HG03469 (cell line): Measurements from ENCODE around the gene INA.

ENCODE experiments used
- ATAC-seq: cut with Tn5 transposase; IDR thresholded peaks from one replicate; pipeline ENCODE4 v1.9.1; 2021; ENCODE audit warnings: mild to moderate bottlenecking, moderate library complexity, moderate number of reproducible peaks; ENCODE audit not compliant: unreplicated experiment

Gene INA

DNA sequence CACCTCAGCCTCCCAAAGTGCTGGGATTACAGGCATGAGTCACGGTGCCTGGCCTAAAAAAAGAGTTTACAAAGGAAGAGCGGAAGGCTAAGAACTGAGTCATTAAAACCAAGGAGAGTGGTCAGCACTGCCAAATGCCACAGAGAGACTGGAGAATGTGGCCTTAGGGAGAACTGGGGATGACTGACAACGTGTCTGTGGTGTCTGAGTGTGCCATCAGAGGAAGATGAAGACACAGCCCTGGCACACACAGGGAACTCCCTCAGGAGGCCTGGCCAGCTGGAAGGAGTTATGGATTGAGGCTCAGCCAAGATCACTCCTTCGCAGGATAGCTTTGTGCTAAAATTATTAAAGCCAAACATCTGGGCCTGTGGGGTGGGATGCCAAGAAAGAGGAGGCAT is 3.9 kb upstream of the INA start:
- no peak for ATAC-seq

DNA sequence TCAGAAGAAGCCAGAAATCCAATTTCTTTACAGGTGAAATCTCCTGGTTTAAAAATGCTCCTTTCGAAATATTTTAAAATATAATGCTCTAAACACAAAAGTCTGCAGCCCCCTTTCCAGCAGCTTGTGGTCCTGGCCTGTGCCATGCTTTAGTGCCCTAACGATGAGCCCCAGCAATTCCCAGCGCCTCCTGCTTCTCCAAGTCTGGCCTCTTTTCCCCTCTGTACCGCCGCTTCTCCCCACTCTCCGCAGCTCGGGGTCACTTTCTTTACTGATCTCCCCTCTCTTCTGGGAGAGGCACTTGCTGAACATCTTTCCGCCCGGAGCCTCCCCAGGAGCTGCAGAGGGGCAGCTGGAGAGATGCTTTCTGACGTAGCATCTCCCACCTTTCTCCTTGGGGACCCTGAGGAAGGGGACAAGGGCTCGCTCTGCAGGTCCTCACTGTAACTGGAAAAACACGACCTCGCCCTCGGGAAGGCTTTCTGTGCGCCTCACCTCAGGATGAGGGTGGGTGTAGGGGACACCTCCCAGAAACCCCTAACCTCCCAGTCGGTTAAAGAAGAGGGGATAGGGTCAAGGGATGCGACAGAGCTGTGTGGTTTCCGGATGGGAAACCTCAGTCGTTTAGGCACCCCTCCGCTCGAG is 565 bp upstream of the INA start:
- no peak for ATAC-seq

DNA sequence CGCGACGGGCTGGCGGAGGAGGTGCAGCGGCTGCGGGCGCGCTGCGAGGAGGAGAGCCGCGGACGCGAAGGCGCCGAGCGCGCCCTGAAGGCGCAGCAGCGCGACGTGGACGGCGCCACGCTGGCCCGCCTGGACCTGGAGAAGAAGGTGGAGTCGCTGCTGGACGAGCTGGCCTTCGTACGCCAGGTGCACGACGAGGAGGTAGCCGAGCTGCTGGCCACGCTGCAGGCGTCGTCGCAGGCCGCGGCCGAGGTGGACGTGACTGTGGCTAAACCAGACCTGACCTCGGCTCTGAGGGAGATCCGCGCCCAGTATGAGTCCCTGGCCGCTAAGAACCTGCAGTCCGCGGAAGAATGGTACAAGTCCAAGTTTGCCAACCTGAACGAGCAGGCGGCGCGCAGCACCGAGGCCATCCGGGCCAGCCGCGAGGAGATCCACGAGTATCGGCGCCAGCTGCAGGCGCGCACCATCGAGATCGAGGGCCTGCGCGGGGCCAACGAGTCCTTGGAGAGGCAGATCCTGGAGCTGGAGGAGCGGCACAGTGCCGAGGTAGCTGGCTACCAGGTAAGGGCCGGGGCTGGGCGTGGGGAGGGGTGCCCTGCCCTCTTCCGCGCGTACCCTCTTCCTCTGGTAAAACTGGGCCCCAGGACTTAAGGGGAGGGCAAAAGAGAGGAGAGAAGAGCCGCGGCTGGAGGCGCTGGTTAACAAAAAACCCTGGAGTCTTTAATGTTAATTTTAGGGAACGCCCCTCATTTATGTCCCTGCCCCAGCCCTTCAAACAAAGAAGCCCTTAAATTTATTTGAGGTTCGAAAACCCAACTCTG is 987 bp downstream of the INA start:
- no peak for ATAC-seq

DNA sequence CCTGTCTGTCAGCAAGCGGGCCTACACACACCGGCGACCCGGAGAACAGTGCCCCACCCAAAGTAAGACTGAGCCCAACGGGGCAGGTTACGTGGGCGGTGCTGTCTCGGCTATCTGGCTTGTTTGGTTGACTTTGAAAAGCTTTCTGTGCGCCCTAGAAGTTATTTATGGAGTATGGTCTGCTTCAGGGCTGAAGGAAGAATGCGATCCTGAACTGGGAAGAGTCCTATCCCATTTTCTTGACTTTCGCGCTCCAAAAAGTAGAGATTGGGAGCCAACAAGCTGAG is 1.5 kb downstream of the INA start:
- no peak for ATAC-seq

DNA sequence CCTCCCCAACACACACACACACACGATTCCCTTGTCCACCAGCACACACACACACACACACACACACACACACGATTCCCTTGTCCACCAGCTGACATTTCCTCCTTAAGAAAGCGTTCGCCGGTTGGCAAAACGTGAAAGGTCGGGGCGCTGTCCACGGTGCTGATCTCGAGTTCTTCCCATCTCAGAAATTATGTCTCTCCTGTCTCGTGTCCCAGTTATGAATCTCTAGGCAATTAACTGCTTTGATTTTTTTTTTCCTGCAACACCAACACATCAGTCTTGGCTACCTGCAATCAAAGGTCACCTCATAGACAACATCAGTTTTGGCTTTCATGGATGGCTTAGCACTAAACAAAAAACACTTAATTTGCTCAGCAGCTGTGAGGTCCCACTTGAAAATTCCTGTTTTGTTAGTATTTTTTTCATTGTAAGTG is 1.9 kb downstream of the INA start:
- no peak for ATAC-seq

DNA sequence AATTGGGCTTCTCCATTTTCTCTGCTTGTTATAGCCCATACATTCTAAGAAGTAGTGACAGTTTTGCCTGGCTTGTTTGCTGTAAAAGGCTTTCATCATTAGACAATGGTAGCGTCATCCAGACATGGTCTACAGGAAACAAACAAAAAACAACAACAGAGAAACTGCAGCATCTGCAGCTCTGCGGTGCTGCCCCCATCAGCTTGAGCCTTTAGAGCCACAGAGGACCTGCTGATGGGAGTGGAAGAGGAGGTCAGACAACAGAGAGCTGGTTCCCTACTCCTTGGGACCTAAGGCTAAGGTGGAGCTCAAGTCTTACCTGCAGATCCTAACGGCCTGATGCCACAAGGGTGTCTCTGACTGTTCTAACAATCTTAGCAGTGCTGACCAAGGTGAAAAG is 3.1 kb downstream of the INA start:
- ATAC-seq = no peak

DNA sequence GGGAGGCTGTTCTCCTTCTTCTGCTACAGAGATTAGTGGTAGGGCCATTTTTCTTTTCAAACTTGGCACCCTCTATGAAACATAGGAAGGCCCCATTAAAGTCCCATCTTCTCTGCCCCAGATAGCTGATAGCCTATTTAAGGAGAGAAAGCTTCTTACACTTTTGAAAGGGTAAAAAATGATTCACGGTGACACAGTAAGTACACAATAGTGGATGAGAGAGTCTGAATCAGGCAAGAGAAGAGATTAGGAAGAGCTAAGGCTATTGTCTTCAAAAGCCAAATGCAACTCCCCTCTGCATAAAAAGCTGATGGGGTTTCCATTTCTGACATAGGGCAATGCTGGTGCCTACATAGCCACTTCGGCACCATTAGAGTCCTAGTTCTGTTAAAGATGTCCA is 3.6 kb downstream of the INA start:
- no peak for ATAC-seq

DNA sequence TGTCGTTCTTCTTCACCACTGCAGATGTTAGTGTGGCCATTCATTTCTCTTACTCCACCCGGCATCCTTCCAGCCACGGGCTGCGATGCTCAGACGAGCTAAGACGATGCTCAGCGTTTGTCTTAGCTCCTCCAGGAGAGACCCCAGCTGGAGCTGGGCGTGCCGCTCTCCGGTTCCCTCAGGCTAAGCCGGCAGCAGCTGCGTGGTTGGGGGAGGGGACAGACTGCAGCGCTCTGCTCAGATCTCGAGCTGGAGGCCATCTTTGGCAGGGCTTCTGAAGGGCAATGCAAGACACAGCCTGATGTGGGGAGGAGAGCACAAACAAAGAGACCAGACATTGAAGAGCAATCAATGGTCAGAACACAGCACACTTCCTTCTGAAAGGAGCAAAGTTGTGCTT is 4.8 kb downstream of the INA start:
- ATAC-seq = no peak

DNA sequence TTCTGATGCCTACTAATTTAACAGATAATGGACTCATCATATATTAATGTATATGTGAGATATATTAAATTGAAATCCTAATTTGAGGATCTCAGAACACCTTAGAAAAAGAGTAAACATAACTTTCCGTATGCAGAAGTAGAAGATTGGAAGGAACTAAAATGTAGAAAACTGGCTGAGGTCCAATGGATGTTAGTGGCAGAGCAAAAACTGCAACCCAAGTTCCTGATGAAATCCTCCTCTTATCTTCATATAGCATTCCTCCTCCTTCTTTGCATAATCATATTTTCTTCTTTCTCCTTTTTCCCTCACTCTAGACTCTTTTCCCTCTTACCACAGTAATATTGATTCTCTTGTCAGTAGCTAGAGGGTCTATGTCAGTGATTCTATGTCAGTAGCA is 6.0 kb downstream of the INA start:
- ATAC-seq = no peak

DNA sequence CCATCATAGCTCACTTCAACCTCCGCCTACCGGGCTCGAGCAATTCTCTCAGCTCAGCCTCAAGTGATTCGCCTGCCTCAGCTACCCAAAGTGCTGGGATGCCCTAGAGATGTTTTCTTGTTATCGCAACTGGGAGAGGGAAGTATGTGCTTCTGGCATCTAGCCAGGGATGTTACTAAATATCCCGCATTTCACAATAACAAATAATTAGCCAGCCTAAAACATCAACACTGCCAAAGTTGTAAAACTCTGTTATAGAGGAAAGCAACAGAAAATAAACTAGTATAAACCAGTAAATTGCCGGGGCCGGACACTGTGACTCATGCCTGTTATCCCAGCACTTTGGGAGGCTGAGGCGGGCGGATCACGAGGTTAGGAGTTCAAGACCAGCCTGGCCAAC is 7.2 kb downstream of the INA start:
- ATAC-seq = no peak

DNA sequence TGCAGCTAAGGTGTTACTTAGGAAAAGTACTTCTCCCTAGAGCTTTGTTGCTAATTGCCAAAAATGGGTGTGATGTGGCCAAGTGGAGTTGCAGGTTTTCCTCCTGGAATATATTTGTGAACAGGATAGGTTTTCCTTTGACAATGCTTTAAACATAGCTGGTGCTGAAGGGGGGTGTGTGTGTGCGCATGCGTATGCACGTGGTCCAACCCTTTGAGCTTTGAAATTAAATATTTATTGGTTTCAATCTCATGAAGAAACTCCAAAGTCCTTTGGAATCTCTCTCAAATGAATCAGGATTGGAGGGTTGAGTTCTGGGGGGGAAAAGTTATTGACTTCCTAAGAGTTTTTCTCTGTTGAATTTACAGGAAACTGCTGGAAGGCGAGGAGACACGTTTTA is 11.1 kb downstream of the INA start:
- ATAC-seq = no peak

DNA sequence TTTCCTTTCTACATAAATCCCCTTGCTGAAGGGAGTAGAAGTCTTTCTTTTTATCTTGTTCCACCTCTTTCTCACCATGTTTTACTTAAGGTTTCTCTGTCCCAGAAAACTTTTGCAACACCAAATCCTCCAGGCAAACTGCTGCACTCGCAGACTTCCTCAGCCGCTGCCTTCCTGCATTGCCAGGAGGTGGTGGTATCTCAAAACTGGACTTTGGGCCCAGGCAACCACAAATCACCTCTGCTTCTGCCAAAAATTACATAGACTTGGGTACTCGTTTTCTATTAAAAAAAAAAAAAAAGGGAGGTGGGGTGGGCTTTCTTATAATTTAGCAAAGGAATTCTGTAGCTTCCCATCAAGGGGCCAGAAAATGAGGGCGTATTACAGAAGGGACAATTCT is 14.7 kb downstream of the INA start:
- ATAC-seq = no peak

DNA sequence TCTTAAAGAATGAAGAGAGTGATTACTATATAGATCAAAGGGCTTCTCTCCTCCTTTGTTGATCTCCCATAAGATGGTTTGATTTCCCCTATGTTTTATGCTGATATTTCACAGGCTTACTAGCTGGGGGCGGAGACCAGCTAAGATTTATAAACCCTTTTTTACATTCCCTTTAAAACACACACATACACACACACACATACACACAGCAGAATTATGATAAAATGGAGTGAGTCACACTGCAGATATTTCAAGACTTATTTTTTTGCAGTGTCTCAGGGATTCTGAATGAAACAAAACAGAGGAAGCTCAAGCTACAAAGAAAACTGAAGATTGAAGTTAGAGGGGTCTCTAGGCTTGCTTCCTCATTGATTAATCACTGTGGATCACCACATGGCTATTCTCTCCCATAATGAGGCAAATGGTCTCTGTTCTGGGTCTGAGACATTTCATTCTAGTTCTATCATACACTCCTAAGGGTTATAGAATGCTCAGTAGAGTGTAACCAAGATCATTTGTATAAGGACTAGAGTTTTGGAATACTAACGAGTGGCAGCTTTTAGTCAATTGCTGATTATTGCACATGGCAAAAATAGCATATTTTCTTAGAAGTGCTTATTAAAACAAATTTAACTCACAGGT is 18.6 kb downstream of the INA start:
- ATAC-seq = no peak

DNA sequence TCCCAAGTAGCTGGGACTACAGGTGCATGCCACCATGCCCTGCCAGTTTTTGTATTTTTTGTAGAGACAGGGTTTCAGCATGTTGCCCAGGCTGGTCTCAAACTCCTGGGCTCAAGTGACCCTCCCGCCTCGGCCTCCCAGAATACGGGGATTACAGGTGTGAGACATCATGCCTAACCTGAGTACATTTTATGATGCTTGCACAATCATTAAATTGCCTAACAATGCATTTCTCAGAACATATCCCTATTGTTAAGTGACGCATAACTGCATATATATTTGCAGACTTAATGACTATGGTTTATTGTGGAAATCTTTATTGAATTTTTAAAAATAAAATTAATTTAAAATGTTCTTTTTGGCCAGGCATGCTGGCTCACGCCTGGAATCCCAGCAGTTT is 30.7 kb downstream of the INA start:
- ATAC-seq = no peak

DNA sequence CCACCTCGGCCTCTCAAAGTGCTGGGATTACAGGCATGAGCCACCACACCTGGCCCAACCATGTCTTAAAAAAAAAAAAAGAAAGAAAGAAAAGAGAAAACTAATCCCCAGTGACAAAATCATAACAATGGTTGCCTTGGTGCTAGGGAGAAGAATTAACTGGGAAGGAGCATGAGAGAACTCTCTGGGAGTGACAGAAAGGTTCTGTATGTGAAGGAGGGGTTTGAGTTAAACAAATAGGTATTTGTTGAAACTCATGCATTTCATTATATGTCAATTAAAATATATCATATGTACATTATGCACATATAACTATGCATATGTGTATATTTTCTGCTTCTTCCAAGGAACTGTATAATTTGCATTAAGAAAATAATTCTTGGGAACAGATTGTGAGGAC is 33.3 kb downstream of the INA start:
- ATAC-seq = no peak

DNA sequence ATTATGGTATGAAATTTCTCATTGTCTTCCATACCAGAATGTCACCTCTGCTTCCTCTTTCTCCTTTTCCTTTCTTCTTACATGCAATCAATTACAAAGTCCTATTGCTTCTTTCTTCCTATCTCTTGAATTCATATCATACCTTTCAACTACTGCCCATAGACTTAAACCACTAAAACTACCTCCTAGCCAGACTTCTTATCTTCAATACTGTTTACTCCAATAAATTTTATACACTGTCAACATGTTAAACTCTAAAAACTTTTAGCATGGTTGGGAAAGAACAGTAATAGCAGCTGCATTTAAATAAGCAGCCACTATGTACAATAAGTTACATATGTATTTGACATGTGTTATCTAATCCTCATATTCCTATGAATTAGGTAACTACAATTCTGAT is 39.1 kb downstream of the INA start:
- ATAC-seq = no peak

DNA sequence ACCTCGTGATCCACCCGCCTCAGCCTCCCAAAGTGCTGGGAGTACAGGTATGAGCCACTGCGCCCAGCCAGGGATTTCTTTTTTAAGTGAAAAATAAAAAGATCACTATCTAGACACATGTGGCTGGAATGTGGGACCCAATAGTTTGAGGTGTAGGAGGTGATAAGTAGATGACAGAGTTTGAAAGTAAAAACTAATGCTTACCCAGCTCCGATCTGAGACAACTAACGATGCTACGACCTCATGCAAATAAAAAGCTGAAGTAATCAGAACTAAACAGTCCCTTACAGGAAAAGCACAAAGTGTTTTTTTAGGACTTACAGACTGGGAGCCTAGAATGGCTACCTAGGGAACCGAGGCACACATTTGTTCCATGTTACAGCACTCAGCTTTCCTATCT is 51.0 kb downstream of the INA start:
- ATAC-seq = no peak

DNA sequence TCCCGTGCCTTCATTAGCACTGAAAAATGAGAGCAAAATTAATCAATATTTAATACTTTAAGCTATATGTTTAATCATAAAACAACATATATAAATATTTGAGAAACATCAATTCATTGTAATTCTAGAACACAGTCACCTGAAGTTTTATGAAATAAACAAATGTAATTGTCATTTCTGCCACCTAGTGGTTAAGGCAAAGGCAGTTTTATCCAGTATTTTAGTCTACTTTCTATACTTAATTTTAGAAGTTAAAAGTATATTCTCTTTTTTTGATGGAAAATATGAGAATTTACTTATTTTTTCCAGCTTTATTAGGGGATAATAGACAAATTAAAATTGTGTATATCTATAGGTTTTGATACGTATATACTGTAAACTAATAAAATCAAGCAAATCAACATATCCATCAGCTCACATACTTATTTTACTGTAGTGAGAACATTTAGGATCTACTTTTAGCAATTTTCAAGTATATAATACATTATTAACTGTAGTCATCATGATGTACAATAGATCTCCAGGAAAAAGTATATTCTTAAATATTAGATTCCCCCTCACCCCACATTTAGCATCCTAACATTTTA is 57.1 kb downstream of the INA start:
- no peak for ATAC-seq

DNA sequence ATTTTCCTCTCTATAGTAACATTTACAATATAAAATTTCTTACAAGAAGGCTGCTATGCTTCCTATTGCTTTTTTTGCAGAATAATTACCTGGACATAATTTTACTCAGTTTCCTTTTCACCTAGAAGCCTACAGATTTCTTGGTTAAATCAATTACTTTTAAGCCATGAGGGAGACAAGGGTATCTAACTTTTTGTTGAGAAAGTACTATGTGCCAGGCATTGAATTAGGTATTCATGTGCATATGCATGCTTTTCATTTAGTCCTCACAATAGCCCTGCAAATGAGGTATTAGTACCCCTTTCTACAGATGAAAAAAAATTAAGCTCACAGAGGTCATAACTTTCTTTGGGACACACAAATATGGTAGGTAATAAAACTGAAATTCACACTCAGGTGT is 57.6 kb downstream of the INA start:
- ATAC-seq = no peak

DNA sequence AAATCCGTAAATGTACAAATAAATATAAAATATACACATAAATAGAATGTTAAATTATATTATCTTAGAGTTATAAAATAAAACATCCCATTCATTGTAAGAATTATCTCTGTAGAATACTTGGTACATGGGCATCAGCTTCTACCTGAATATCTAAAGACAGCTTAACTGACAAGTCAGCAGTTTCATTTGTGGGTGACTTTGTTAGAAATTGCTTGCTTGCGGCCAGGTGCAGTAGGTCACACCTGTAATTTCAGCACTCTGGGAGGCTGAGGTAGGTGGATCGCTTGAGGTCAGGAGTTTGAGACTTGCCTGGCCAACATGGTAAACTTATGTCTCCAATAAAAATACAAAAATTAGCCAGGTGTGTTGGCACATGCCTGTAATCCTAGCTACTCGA is 59.4 kb downstream of the INA start:
- no peak for ATAC-seq
